ENCODE data around the gene ZCCHC12.

Gene ZCCHC12

GRCh38 chrX:118872102-118872566 is 48.5 kb downstream of the ZCCHC12 start:
- no peak for DNase-seq

Measured in hematopoietic multipotent progenitor cell treated with erythropoietin and hydrocortisone succinate and interleukin-3 and kit ligand, for 8 days (in vitro differentiated cells).